A549 (cell line): ENCODE data around the gene SDC1.
"Not testable (repeated sequence)": the region's sequence is repeated elsewhere in the genome, so short reads cannot be mapped to it uniquely, and the experiment has no call there.

Experiments
- CBX2 ChIP-seq: fragments of 200-600 bp; sonication (generic); IDR thresholded peaks from 2 replicates; pipeline ENCODE4 v1.6.1; 2016; ENCODE audit warnings: low read depth, mild to moderate bottlenecking, borderline replicate concordance
- CBX8 ChIP-seq: fragments of 200-600 bp; sonication (generic); IDR thresholded peaks from 2 replicates; pipeline ENCODE4 v1.6.1; 2016
- CHD2 ChIP-seq: fragments of 150-350 bp; IDR thresholded peaks from 2 replicates; pipeline ENCODE4 v1.6.1; 2014; ENCODE audit warnings: low read length; ENCODE audit not compliant: partially characterized antibody
- EP300 ChIP-seq, 2 experiments: fragments of >200 bp; sonication (Bioruptor Twin); formaldehyde crosslinking; IDR thresholded peaks; 2 replicates in 1 of 2; 3 replicates in 1 of 2; pipeline ENCODE4 v1.6.1; 2016 to 2017
- FOSL2 ChIP-seq, 2 experiments: fragments of 450-650 bp in 1 of 2; fragments of >200 bp in 1 of 2; sonication (Bioruptor Twin) in 1 of 2; formaldehyde crosslinking; IDR thresholded peaks; 2 replicates each; pipeline versions ENCODE4 v1.5.0 to v1.6.1; 2016 to 2020; ENCODE audit warnings: mild to moderate bottlenecking in 1 of 2, moderate library complexity in 1 of 2
- HEYL ChIP-seq: fragments of 250-450 bp; sonication (Bioruptor Pico); IDR thresholded peaks from 2 replicates; pipeline ENCODE4 v1.8.0; 2021; ENCODE audit warnings: mild to moderate bottlenecking, moderate library complexity
- MAFK ChIP-seq: fragments of 450-650 bp; IDR thresholded peaks from 2 replicates; pipeline ENCODE4 v1.6.1; 2014; ENCODE audit not compliant: partially characterized antibody
- MYC ChIP-seq: IDR thresholded peaks from 2 replicates; pipeline ENCODE4 v1.6.1; 2012; ENCODE audit warnings: mild to moderate bottlenecking, inconsistent platforms, low read length, improper control_type of control experiment, borderline replicate concordance
- POLR2A ChIP-seq: IDR thresholded peaks from 2 replicates; pipeline ENCODE4 v1.6.1; 2012; ENCODE audit warnings: mild to moderate bottlenecking, low read length
- RCOR1 ChIP-seq: fragments of 150-350 bp; IDR thresholded peaks from 2 replicates; pipeline ENCODE4 v1.6.1; 2014; ENCODE audit warnings: antibody characterized with exemption, low read length, low read depth
- SMC3 ChIP-seq: fragments of >200 bp; sonication (Bioruptor Twin); formaldehyde crosslinking; IDR thresholded peaks from 3 replicates; pipeline ENCODE4 v1.6.1; 2018; ENCODE audit warnings: inconsistent platforms
- TF ChIP-seq, protein P1 (sequence below): fragments of >200 bp; sonication (Bioruptor Twin); formaldehyde crosslinking; IDR thresholded peaks from 3 replicates; pipeline ENCODE4 v1.5.1; 2016
- TF ChIP-seq, protein P2 (sequence below): fragments of 200-600 bp; sonication (generic); IDR thresholded peaks from 2 replicates; pipeline ENCODE4 v1.6.1; 2016; ENCODE audit warnings: antibody characterized with exemption, mild to moderate bottlenecking, moderate library complexity
- TF ChIP-seq, protein P3 (sequence below): fragments of 150-350 bp; IDR thresholded peaks from 2 replicates; pipeline ENCODE4 v1.6.1; 2014; ENCODE audit warnings: low read depth, mild to moderate bottlenecking, low read length

DNA sequence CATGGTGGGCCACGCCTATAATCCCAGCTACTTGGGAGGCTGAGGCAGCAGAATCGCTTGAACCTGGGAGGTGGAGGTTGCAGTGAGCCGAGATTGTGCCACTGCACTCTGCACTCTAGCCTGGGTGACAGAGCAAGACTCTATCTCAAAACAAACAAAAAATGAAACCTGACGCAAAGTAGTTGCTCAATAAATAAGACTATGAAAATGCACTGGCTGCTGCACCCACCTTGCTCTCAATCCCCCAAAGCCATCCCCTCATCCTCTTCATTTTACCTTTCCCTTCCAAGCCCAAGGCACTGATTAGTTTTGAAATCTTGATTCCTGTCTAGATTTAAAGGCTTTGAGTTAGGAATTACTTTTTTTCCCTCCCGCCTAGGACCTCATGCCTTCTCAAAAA is 18.7 kb upstream of the SDC1 start:
- TF ChIP-seq, protein P1, sequence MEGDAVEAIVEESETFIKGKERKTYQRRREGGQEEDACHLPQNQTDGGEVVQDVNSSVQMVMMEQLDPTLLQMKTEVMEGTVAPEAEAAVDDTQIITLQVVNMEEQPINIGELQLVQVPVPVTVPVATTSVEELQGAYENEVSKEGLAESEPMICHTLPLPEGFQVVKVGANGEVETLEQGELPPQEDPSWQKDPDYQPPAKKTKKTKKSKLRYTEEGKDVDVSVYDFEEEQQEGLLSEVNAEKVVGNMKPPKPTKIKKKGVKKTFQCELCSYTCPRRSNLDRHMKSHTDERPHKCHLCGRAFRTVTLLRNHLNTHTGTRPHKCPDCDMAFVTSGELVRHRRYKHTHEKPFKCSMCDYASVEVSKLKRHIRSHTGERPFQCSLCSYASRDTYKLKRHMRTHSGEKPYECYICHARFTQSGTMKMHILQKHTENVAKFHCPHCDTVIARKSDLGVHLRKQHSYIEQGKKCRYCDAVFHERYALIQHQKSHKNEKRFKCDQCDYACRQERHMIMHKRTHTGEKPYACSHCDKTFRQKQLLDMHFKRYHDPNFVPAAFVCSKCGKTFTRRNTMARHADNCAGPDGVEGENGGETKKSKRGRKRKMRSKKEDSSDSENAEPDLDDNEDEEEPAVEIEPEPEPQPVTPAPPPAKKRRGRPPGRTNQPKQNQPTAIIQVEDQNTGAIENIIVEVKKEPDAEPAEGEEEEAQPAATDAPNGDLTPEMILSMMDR, result not testable (repeated sequence)
- TF ChIP-seq POLR2A; MAFK; MYC; HEYL; CHD2; SMC3; CBX8; CBX2; EP300 (IDR thresholded peaks at IDR 0.05); FOSL2 (IDR thresholded peaks at IDR 0.05); FOSL2 (CRISPR knock-in tag; IDR thresholded peaks at IDR 0.05); RCOR1: not testable (repeated sequence)
- TF ChIP-seq, protein P2, sequence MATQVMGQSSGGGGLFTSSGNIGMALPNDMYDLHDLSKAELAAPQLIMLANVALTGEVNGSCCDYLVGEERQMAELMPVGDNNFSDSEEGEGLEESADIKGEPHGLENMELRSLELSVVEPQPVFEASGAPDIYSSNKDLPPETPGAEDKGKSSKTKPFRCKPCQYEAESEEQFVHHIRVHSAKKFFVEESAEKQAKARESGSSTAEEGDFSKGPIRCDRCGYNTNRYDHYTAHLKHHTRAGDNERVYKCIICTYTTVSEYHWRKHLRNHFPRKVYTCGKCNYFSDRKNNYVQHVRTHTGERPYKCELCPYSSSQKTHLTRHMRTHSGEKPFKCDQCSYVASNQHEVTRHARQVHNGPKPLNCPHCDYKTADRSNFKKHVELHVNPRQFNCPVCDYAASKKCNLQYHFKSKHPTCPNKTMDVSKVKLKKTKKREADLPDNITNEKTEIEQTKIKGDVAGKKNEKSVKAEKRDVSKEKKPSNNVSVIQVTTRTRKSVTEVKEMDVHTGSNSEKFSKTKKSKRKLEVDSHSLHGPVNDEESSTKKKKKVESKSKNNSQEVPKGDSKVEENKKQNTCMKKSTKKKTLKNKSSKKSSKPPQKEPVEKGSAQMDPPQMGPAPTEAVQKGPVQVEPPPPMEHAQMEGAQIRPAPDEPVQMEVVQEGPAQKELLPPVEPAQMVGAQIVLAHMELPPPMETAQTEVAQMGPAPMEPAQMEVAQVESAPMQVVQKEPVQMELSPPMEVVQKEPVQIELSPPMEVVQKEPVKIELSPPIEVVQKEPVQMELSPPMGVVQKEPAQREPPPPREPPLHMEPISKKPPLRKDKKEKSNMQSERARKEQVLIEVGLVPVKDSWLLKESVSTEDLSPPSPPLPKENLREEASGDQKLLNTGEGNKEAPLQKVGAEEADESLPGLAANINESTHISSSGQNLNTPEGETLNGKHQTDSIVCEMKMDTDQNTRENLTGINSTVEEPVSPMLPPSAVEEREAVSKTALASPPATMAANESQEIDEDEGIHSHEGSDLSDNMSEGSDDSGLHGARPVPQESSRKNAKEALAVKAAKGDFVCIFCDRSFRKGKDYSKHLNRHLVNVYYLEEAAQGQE, result not testable (repeated sequence)
- TF ChIP-seq, protein P3, sequence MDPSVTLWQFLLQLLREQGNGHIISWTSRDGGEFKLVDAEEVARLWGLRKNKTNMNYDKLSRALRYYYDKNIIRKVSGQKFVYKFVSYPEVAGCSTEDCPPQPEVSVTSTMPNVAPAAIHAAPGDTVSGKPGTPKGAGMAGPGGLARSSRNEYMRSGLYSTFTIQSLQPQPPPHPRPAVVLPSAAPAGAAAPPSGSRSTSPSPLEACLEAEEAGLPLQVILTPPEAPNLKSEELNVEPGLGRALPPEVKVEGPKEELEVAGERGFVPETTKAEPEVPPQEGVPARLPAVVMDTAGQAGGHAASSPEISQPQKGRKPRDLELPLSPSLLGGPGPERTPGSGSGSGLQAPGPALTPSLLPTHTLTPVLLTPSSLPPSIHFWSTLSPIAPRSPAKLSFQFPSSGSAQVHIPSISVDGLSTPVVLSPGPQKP, result not testable (repeated sequence)
